GM12878 (cell line): ENCODE results near the gene TAX1BP3. TPM values are rescaled to one million over a fixed set of nuclear protein-coding genes. Genes with fewer than 3 reads are reported as not detected.

Experiments
- ATAC-seq: fragments of 200-7000 bp; cut with Tn5 transposase; 3 replicates; pipeline ENCODE4 v1.9.1; 2020; ENCODE audit warnings: mild to moderate bottlenecking, moderate library complexity
- BruUV-seq: library from RNA; stranded (reverse); fragments of 400-500 nt; replicated peaks from 2 replicates; lab custom pipeline; 2021; lab: Mats Ljungman, UMichigan
- CTCF ChIA-PET: fragments of 300-600 bp; sonication (Branson Sonifier 250); formaldehyde crosslinking; extraction: SDS; loops from one replicate; lab custom pipeline; 2021; ENCODE audit warnings: inconsistent platforms; lab: Yijun Ruan, JAX
- POLR2A ChIA-PET: fragments of 350-600 bp; formaldehyde crosslinking; extraction: SDS; loops from one replicate; lab custom pipeline; 2021; ENCODE audit warnings: inconsistent platforms; lab: Charles Lee
- RAD21 ChIA-PET: fragments of 300-600 bp; sonication (Branson Sonifier 250); formaldehyde crosslinking; loops from one replicate; lab custom pipeline; 2023; ENCODE audit warnings: antibody characterized with exemption; ENCODE audit not compliant: unreplicated experiment; lab: Charles Lee
- SMC1A ChIA-PET: fragments of 300-600 bp; sonication (Branson Sonifier 250); formaldehyde crosslinking; loops from one replicate; lab custom pipeline; 2023; ENCODE audit not compliant: unreplicated experiment, uncharacterized antibody; lab: Charles Lee
- DNase-seq: peaks from one replicate; pipeline ENCODE4 v3.0.0-alpha.2; 2011; ENCODE audit warnings: low read depth, low spot score
- FAIRE-seq: peaks from 3 replicates; lab custom pipeline; 2011; peaks lifted over from hg19 to GRCh38; lab: Jason Lieb, UNC
- H2AFZ ChIP-seq: 2 replicates; pipeline ENCODE4 v1.6.0; 2011; ENCODE audit warnings: low read depth, low read length, control low read depth; ENCODE audit not compliant: control insufficient read depth
- H3K27ac ChIP-seq: 2 replicates; pipeline ENCODE4 v1.5.1; 2011; ENCODE audit warnings: control low read depth; ENCODE audit not compliant: control insufficient read depth, insufficient read depth
- H3K27me3 ChIP-seq, 2 experiments: replicated peaks in 1 of 2; 2 replicates each; pipeline versions ENCODE4 v1.6.0 to v1.6.1; 2011; ENCODE audit warnings: low read length in 1 of 2; ENCODE audit not compliant: control insufficient read depth in 2 of 2, insufficient read depth in 2 of 2
- H3K36me3 ChIP-seq, 2 experiments: 2 replicates each; pipeline ENCODE4 v1.5.1; 2011; ENCODE audit warnings: low read length in 1 of 2; ENCODE audit not compliant: control insufficient read depth in 2 of 2, insufficient read depth in 2 of 2
- H3K4me1 ChIP-seq: 2 replicates; pipeline ENCODE4 v1.6.1; 2011; ENCODE audit warnings: mild to moderate bottlenecking, low read length, moderate library complexity, mixed read lengths; ENCODE audit not compliant: control insufficient read depth, insufficient read depth
- H3K4me2 ChIP-seq: 2 replicates; pipeline ENCODE4 v1.6.0; 2011; ENCODE audit warnings: control low read depth; ENCODE audit not compliant: control insufficient read depth, insufficient read depth
- H3K4me3 ChIP-seq: fragments of 200-600 bp; sonication (generic); 2 replicates; pipeline ENCODE4 v1.5.1; 2016
- H3K79me2 ChIP-seq: 2 replicates; pipeline ENCODE4 v1.6.0; 2011; ENCODE audit warnings: low read length; ENCODE audit not compliant: control insufficient read depth, insufficient read depth
- H3K9ac ChIP-seq: 2 replicates; pipeline ENCODE4 v1.8.0; 2011; ENCODE audit warnings: low read length, control low read depth, mixed read lengths; ENCODE audit not compliant: control insufficient read depth, insufficient read depth
- H3K9me3 ChIP-seq: replicated peaks from 3 replicates; pipeline ENCODE4 v1.5.1; 2011; ENCODE audit warnings: mild to moderate bottlenecking, low read length; ENCODE audit not compliant: control insufficient read depth, insufficient read depth
- H4K20me1 ChIP-seq: 2 replicates; pipeline ENCODE4 v1.6.0; 2011; ENCODE audit not compliant: control insufficient read depth, insufficient read depth
- BACH1 ChIP-seq: fragments of 450-650 bp; IDR thresholded peaks from 2 replicates; pipeline ENCODE4 v1.6.1; 2017; ENCODE audit warnings: mild to moderate bottlenecking, borderline replicate concordance
- CUX1 ChIP-seq: IDR thresholded peaks from 2 replicates; pipeline ENCODE4 v1.6.1; 2012; ENCODE audit warnings: improper control_type of control experiment, low read depth, low read length; ENCODE audit not compliant: insufficient replicate concordance
- KLF5 ChIP-seq: fragments of 450-650 bp; IDR thresholded peaks from 2 replicates; pipeline ENCODE4 v1.6.1; 2014; ENCODE audit warnings: mild to moderate bottlenecking; ENCODE audit not compliant: partially characterized antibody
- POLR2A ChIP-seq: IDR thresholded peaks from 2 replicates; pipeline ENCODE4 v1.6.1; 2011; ENCODE audit warnings: low read depth, mild to moderate bottlenecking, low read length
- TCF7 ChIP-seq: IDR thresholded peaks from 2 replicates; pipeline ENCODE4 v1.6.1; 2014; ENCODE audit warnings: antibody characterized with exemption, borderline replicate concordance
- WGBS: methylation state at CpG from one replicate; pipeline ENCODE4 v1.1.6; 2016; ENCODE audit warnings: low lambda C conversion rate; ENCODE audit not compliant: insufficient replicate concordance, insufficient coverage; ENCODE audit errors: missing lambda C conversion rate; 5-methylcytosine and 5-hydroxymethylcytosine counted together
- in situ Hi-C: fragments of 300-500 bp; cut with MboI; formaldehyde crosslinking; loops from 9 replicates; pipeline ENCODE4 v1.14.3; 2018; ENCODE audit warnings: mixed read lengths
- intact Hi-C: fragments of 100-400 bp; cut with micrococcal nuclease; formaldehyde crosslinking; loops from one replicate; pipeline ENCODE4 v1.14.2; 2022; ENCODE audit not compliant: unreplicated experiment
- polyA plus RNA-seq, 11 experiments: library from polyadenylated mRNA; depleted of rRNA in 4 of 11; unstranded in 6 of 11; stranded (reverse) in 5 of 11; fragments of >200 nt; fragmentation: Nextera tagmentation in 4 of 11; fragmentation: Illumina TruSeq in 1 of 11; extraction: Ambion mirVana in 4 of 11; extraction: Trizol in 1 of 11; gene quantifications; 1 replicate in 1 of 11; 2 replicates in 10 of 11; pipeline versions ENCODE4 v1.2.1 to v1.2.3, GENCODE V29; 2011 to 2016; ENCODE audit warnings: inconsistent platforms in 2 of 11, missing spikeins in 2 of 11, low read depth in 1 of 11
- total RNA-seq, 4 experiments: library from RNA; depleted of rRNA in 3 of 4; stranded (reverse); fragments of >200 nt in 3 of 4; fragmentation: Illumina TruSeq in 1 of 4; extraction: Trizol in 1 of 4; gene quantifications; 2 replicates each; pipeline versions ENCODE4 v1.2.1 to v1.2.3, GENCODE V29; 2013 to 2021

TAX1BP3 gene
- total and polyA plus RNA-seq, 10 of the 15 experiments (the other 5 are each of a cell fraction or from before 2014, with no cell fraction given), result 1.00 to 40.4 (median 15.4) TPM

- Histone ChIP-seq H4K20me1 (no peaks in the 10 kb centered on the region), H3K4me2 (peak overlapping the region; percentile 97), H2AFZ (no peak overlapping the region), H3K36me3 (no peaks in the 10 kb centered on the region), H3K4me1 (peaks cover 8% of the 10 kb centered on the region), H3K9ac (peak overlapping the region; percentile 98), H3K27ac (peak overlapping the region; percentile 86; the same call in 1 of the 2 replicates), H3K79me2 (peaks cover 20% of the 10 kb centered on the region), H3K9me3 (no peaks in the 10 kb centered on the region), H3K4me3 (peak overlapping the region; percentile 84), H3K27me3 (no peaks in the 10 kb centered on the region)
- ChIA-PET RAD21 (no interaction called here), POLR2A (no interaction called here), CTCF (interaction anchor here (1.0 to 1.9 kb wide), 2 partner anchors 13 to 33 kb away, joined by 4 to 10 read pairs; partner anchors contain the start of genes CTNS and SHPK), SMC1A (interaction anchor here (1.2 kb wide), 1 partner anchor 10 kb away, joined by 3 read pairs; no protein-coding TSS in a partner anchor)
- intact Hi-C loops, result loop anchor here (10.0 kb wide), 1 partner anchor 115 kb away; the partner anchor contains the start of gene TRPV3
- DNase-seq, result no peak
- BruUV-seq, result no TSS peak
- WGBS, result 34% methylated on average over 12 of the region's 12 CpGs
- ATAC-seq, result no peak
- FAIRE-seq, result peak; percentile 23
- TF ChIP-seq BACH1, result no peak
- TF ChIP-seq TCF7, result no peak
- no peak for TF ChIP-seq POLR2A
- TF ChIP-seq CUX1, result no peak
- no peak for TF ChIP-seq KLF5
- in situ Hi-C loops, result no loop called here
Observed at GRCh38 chr17:3669548-3669947, 1.2 kb upstream of the TAX1BP3 start.
